NCI-H82 treated with DMSO at 0.1 percent for 48 hours (cell line): Measurements from ENCODE around the gene ANXA10.
"Not testable (repeated sequence)": the region's sequence is repeated elsewhere in the genome, so short reads cannot be mapped to it uniquely, and the experiment has no call there.

Experiments used
- DNase-seq: peaks from one replicate; lab custom pipeline; 2025; ENCODE audit not compliant: unreplicated experiment; lab: John Stamatoyannopoulos, UW

The ANXA10 gene

GRCh38 chr4:168118116-168118655 is 25.8 kb downstream of the ANXA10 start:
- no peak for DNase-seq

GRCh38 chr4:168119100-168119499 is 26.8 kb downstream of the ANXA10 start:
- no peak for DNase-seq

GRCh38 chr4:168119890-168120289 is 27.6 kb downstream of the ANXA10 start:
- DNase-seq, result no peak

- DNase-seq, result no peak
Measured at GRCh38 chr4:168120811-168121210, 28.5 kb downstream of the ANXA10 start.

DNA sequence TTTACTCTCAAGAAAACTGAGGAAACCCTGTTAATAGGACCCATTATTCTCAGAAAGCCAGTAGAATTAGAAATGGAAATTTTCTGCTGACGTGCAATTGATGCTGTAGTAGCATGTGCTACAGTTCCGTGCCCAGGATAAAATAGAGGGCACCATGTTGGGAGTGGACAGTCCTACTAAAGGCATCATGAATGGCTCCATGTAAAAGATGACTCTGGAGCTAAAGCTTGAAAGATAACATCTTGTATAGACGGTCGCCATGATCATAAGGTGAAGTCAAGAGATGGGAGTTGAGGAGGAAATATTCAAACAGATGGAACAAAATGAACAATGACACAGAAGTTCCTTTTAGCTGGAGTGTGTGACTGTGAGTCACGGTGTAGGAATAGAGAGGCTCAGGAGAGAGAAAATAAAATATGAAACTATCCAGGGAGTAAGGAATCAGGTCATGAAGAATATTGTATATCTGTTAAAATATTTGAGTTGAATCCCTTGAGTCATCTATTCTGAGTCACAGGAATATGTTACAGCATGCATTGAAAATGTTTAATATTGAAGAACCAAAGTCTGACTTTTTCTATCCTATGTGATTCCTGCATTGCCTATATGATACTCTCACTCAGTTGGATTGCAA is 31.8 kb downstream of the ANXA10 start:
- DNase-seq, result no peak

- DNase-seq, result no peak
Measured at GRCh38 chr4:168126952-168127351, 34.6 kb downstream of the ANXA10 start.

GRCh38 chr4:168128601-168129000 is 36.3 kb downstream of the ANXA10 start:
- DNase-seq, result no peak

DNA sequence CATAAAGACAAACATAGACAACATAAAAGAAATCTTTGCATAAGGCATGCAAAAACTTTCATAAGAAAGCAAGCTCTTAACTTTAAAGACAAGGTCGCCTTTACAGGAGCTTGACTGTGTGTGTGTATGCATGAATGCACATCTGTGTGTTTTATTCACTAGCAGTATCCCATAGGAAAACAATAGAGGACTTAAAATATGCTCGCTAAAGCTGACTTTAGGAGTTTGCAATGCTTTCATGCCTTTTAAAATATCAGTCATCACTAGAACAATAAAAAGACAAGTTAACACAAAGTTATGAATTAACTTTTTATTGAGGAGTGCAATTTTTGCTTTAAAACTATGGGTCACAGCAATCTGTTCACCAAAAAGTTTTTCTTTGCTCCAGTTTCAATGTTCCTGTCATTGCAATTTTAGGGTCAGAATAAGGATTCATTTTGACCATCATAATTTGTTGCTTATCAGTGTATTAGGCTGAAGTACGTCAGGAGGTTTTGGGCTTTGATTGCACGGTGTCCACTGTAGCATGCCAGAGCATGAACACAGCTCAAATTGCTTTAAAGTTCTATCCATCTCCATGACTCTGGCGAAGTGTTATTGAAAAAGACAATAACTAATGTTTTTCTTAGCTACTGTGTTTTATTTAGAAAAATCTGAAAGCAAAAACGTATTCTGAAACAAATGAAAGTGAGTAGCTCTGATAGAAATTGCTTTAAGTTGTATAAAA is 36.9 kb downstream of the ANXA10 start:
- DNase-seq, result no peak

DNA sequence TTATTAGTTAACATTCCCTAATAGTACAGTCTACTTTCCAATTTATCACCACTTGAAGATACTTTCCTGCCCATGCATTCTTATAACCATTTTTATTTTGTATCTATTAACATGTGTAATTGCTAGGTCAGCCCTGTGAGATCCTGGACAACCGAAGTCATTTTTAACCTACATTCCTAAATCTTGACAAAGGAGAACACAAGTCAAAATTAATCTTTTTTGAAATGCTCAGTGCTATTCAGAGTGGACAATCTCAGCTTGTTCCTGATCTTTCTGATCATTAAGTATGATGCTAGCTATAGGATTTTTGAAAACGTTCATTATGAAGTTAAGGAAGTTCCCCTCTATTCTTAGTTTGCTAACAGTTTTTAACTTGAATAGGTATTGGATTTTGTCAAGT is 37.5 kb downstream of the ANXA10 start:
- no peak for DNase-seq

GRCh38 chr4:168131196-168131595 is 38.9 kb downstream of the ANXA10 start:
- DNase-seq, result no peak

GRCh38 chr4:168134651-168135050 is 42.3 kb downstream of the ANXA10 start:
- no peak for DNase-seq

DNA sequence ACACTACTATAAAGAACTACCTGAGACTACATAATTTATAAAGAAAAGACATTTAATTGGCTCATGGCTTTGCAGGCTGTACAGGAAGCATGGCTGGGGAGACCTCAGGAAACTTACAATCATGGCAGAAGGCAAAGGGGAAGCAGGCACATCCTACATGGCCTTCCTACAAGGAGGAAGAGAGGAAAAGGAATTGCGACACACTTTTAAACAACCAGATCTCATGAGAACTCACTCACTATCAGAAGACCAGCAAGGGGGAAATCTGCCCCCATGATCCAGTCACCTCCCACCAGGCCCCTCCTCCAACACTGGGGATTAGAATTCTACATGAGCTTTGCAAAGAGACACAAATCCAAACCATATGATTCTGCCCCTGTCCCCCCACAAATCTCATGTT is 43.5 kb downstream of the ANXA10 start:
- not testable (repeated sequence) for DNase-seq

GRCh38 chr4:168137695-168138094 is 45.4 kb downstream of the ANXA10 start:
- DNase-seq, result not testable (repeated sequence)

GRCh38 chr4:168138143-168138542 is 45.8 kb downstream of the ANXA10 start:
- no peak for DNase-seq

- no peak for DNase-seq
Measured at GRCh38 chr4:168139336-168139735, 47.0 kb downstream of the ANXA10 start.

DNA sequence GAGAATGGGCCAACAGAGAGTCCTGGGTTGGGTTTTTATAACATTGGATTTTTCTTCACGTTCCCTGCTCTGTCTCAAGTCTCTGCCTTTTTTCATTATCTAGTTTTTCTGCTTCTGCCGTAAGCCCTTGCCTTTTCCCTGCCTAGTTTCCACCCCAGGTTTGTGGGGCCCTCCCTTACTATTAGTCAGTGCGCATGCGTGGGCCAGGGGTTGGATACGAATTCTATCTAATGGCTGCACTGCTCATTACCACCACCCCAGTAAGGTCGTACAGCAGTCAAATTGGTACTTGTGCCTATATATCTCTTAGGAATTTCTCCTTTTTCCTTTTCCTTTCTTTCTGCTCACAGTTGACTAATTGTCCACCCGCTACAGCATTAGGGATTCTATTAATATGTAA is 49.4 kb downstream of the ANXA10 start:
- DNase-seq, result no peak

DNA sequence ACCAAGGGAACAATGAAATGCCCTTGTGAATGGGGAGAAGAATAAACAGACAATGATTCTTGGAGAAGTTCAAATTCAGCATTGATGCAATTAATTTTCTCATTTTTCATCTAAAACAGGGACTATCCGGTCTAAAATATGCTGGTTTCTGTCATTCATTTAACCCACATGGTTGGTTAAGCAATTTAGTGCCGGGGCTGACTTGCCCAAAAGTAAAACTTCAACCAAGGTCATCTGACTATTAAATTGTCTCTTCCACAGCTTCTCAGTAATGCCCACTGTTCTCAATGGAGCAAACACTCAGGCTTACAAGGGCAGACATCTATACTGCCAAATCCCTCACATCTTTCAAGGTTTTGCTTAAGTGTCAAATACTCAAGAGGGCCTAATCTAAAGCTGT is 51.3 kb downstream of the ANXA10 start:
- DNase-seq, result no peak

DNA sequence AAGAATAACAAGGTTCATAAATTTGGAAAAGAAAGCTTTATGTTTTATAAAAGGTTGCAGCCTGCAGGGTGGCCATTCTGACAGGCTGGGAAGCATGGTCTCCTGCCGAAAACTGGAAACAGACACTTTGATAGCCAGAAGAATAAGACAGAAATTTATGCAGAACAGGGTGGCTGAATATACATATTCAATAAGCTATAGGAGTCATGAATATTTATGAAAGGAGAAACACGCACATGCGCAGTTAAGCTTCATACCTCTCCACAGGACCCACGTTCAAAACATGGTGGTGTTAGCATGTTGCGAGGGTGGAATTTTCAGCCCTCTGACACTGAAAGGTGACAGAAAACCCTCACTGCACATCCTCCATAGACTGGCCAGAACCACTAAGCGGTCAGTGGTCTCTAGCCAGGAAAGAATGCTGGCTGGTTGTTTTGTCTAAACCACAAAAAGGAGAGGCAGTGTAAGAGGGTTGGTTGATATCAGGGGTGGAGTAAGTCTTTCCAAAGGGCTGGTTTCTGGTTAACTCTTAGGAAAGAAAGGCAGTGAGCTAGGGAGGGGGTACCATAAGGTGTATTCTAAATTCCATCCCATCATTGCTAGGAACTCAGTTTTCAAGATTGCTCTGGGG is 58.2 kb downstream of the ANXA10 start:
- DNase-seq, result no peak

- no peak for DNase-seq
Measured at GRCh38 chr4:168151327-168151726, 59.0 kb downstream of the ANXA10 start.

DNA sequence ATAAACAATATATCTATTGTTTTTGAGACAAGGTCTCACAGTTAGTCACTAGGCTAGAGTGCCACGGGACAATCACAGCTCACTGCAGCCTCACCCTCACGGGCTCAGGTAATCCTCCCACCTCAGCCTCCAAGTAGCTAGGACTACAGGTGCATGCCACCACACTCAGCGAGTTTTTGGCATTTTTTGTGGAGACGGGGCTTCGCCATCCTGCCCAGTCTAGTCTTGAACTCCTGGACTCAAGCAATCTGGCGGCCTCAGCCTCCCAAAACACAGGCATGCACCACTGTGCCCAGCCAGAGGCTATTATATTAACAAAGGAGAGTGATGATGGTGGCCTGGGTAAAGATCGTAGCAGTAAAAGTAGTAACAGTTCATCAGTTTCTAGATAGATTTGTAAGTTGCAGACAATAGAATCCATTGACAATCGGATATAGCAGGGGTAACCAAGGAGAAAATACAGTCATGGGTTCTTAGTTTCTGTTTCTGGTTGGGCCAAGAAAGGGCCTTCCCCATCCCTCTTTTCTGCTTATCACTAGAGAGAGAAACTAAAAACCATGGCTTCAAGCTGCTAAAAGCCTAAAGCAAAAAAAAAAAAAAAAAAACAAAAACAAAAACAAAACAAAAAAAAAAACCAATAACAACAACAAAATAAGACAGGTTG is 60.6 kb downstream of the ANXA10 start:
- no peak for DNase-seq

- no peak for DNase-seq
Measured at GRCh38 chr4:168153596-168154440, 61.5 kb downstream of the ANXA10 start.
